Transverse colon (tissue), 4 donors: Measurements from ENCODE around the gene ZDHHC14. TPM values are rescaled to one million over a fixed set of nuclear protein-coding genes. Genes with fewer than 3 reads are reported as not detected.
"Not testable (repeated sequence)": the region's sequence is repeated elsewhere in the genome, so short reads cannot be mapped to it uniquely, and the experiment has no call there.

Experiments used
- DNase-seq: peaks from one replicate; pipeline ENCODE4 v3.0.0-alpha.2; 2019
- H3K27ac ChIP-seq, 4 donors: fragments of 200-600 bp; sonication (generic); 2 replicates each; pipeline ENCODE4 v1.5.1; 2016 to 2018; ENCODE audit warnings: inconsistent platforms in 4 of 4
- H3K27me3 ChIP-seq: fragments of 200-600 bp; sonication (generic); 2 replicates; pipeline ENCODE4 v1.5.1; 2017; ENCODE audit warnings: inconsistent platforms
- H3K36me3 ChIP-seq, 4 donors: fragments of 200-600 bp; sonication (generic); 2 replicates each; pipeline ENCODE4 v1.5.1; 2017 to 2019; ENCODE audit warnings: inconsistent platforms in 4 of 4
- H3K4me1 ChIP-seq, 4 donors: fragments of 200-600 bp; sonication (generic); 2 replicates each; pipeline ENCODE4 v1.5.1; 2017 to 2020; ENCODE audit warnings: inconsistent platforms in 4 of 4
- H3K4me3 ChIP-seq, 4 donors: fragments of 200-600 bp; sonication (generic); 1 replicate in 1 of 4; 2 replicates in 3 of 4; pipeline versions ENCODE4 v1.5.1 to v1.6.1; 2017 to 2019; ENCODE audit warnings: inconsistent platforms in 4 of 4
- H3K9me3 ChIP-seq, 2 donors: fragments of 200-600 bp; sonication (generic); 2 replicates each; pipeline ENCODE4 v1.5.1; 2017 to 2019; ENCODE audit warnings: inconsistent platforms in 2 of 2
- EP300 ChIP-seq: sonication (generic); formaldehyde crosslinking; IDR thresholded peaks from one replicate; pipeline ENCODE4 v1.6.1; 2017; ENCODE audit warnings: antibody characterized with exemption, low read depth
- POLR2A ChIP-seq: fragments of 450-650 bp; IDR thresholded peaks from one replicate; pipeline ENCODE4 v1.6.1; 2016; ENCODE audit warnings: antibody characterized with exemption, mild to moderate bottlenecking, moderate library complexity
- POLR2AphosphoS5 ChIP-seq, 3 donors: sonication (generic); formaldehyde crosslinking; IDR thresholded peaks; one replicate each; pipeline ENCODE4 v1.6.1; 2016; ENCODE audit warnings: antibody characterized with exemption in 3 of 3
- WGBS, 2 donors: methylation state at CpG; one replicate each; pipeline ENCODE4 v1.1.5; 2018; ENCODE audit warnings: low coverage in 1 of 2; 5-methylcytosine and 5-hydroxymethylcytosine counted together
- in situ Hi-C, 4 donors: fragments of 200-750 bp; cut with MboI; loops; one replicate each; pipeline versions ENCODE4 v1.15.0 to v1.15.1; 2017; ENCODE audit warnings: low sequenced_read_pairs in 3 of 4, low pct_ligation_motif_present in 1 of 4, low pct_unique_long_range_greater_than_20kb in 1 of 4
- intact Hi-C: fragments of 100-400 bp; cut with DNase I; formaldehyde crosslinking; loops from one replicate; pipeline ENCODE4 v1.15.1; 2023; ENCODE audit warnings: low total_unique reads
- total RNA-seq, 4 donors: library from RNA; depleted of rRNA; stranded (reverse); fragments of >200 nt; gene quantifications; one replicate each; pipeline ENCODE4 v1.1.0, GENCODE V29; 2016
- TF ChIP-seq, protein P1 (sequence below), 5 experiments: fragments of 200-600 bp in 3 of 5; fragments of 450-650 bp in 2 of 5; sonication (generic) in 3 of 5; IDR thresholded peaks; 1 replicate in 2 of 5; 2 replicates in 3 of 5; pipeline ENCODE4 v1.5.1; 2016 to 2017; ENCODE audit warnings: antibody characterized with exemption in 5 of 5, inconsistent platforms in 3 of 5, mild to moderate bottlenecking in 2 of 5, moderate library complexity in 1 of 5

The ZDHHC14 gene
- total RNA-seq, 4 donors from 2014 or later = 10.2 to 16.5 (median 12.5) TPM

DNA sequence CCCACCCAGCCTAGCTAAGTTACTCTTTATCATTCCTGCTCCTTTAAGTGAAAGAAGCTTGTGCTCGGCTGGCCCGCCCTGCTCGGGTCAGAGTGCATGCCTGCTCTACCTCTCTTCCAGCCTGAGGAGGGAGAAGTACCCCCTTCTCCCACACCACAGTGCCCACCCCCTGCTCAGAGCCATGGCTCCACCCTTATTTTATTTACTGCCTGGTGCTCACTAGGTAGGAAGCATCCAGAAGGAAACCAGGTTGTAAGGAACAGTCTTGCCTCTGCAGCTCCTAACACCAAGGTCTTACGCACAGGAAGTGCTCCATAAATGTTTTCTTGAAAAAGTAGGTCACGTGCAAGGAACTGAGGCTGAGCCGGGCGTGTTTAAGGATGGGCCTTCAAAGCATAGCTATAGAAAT is 336.4 kb downstream of the ZDHHC14 start:
- peak; percentile 58 for DNase-seq
- H3K4me1 ChIP-seq = peaks cover 7 to 29% (median 17%) of the 10 kb centered on the region in 4 donors
- 27 to 45% methylated on average over 6 to 7 of the region's 7 CpGs for WGBS, 2 donors
- H3K27ac ChIP-seq = peak overlapping the region; percentile 39 to 73 (median 50)
- TF ChIP-seq, protein P1, sequence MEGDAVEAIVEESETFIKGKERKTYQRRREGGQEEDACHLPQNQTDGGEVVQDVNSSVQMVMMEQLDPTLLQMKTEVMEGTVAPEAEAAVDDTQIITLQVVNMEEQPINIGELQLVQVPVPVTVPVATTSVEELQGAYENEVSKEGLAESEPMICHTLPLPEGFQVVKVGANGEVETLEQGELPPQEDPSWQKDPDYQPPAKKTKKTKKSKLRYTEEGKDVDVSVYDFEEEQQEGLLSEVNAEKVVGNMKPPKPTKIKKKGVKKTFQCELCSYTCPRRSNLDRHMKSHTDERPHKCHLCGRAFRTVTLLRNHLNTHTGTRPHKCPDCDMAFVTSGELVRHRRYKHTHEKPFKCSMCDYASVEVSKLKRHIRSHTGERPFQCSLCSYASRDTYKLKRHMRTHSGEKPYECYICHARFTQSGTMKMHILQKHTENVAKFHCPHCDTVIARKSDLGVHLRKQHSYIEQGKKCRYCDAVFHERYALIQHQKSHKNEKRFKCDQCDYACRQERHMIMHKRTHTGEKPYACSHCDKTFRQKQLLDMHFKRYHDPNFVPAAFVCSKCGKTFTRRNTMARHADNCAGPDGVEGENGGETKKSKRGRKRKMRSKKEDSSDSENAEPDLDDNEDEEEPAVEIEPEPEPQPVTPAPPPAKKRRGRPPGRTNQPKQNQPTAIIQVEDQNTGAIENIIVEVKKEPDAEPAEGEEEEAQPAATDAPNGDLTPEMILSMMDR (IDR thresholded peaks at IDR 0.05) = no peak
- TF ChIP-seq POLR2AphosphoS5 (IDR thresholded peaks at IDR 0.05) (peak in 1 of 3 donors; percentile 7), EP300 (no peak), POLR2A (no peak)
- H3K27me3 ChIP-seq = no peaks in the 10 kb centered on the region
- no peaks in the 10 kb centered on the region for H3K36me3 ChIP-seq
- no peak overlapping the region for H3K4me3 ChIP-seq
- intact Hi-C loops (no loop called here), in situ Hi-C loops (no loop called here)
- H3K9me3 ChIP-seq = no peaks in the 10 kb centered on the region

GRCh38 chr6:157718503-157719187 is 337.7 kb downstream of the ZDHHC14 start:
- DNase-seq = no peak
- 81 to 91% methylated on average over 3 to 7 of the region's 7 CpGs for WGBS, 2 donors
- H3K27me3 ChIP-seq = no peaks in the 10 kb centered on the region
- H3K4me1 ChIP-seq = peaks cover 7 to 29% (median 17%) of the 10 kb centered on the region in 4 donors
- H3K9me3 ChIP-seq = no peaks in the 10 kb centered on the region
- no peak for TF ChIP-seq POLR2A
- TF ChIP-seq POLR2AphosphoS5 (IDR thresholded peaks at IDR 0.05) = no peak
- TF ChIP-seq EP300 = no peak
- TF ChIP-seq, protein P1 (IDR thresholded peaks at IDR 0.05) = no peak
- intact Hi-C loops (no loop called here), in situ Hi-C loops (no loop called here)
- no peaks in the 10 kb centered on the region for H3K36me3 ChIP-seq
- no peak overlapping the region for H3K27ac ChIP-seq
- H3K4me3 ChIP-seq = no peak overlapping the region

DNA sequence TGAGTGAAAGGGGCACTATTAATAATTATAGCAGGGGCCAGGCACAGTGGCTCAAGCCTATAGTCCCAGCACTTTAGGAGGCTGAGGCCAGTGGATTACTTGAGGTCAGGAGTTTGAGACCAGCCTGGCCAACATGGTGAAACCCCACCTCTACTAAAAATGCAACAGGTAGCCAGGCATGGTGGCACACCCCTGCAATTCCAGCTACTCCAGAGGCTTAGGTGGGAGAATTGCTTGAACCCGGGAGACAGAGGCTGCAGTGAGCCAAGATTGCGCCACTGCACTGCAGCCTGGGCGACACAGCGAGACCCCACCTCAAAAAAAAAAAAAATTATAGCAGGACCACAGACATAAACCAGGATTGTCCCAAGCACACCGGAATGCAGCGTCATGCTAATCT is 340.0 kb downstream of the ZDHHC14 start:
- H3K9me3 ChIP-seq, H3K27me3 ChIP-seq, intact Hi-C loops, H3K4me3 ChIP-seq, DNase-seq, in situ Hi-C loops, H3K36me3 ChIP-seq, H3K27ac ChIP-seq: not testable (repeated sequence)
- H3K4me1 ChIP-seq = peaks cover 3 to 18% (median 10%) of the 10 kb centered on the region in 4 donors
- 80 to 92% methylated on average over 2 to 6 of the region's 6 CpGs for WGBS, 2 donors

- Histone ChIP-seq H3K27ac (no peak overlapping the region), H3K36me3 (no peaks in the 10 kb centered on the region), H3K9me3 (peaks cover 0 to 4% of the 10 kb centered on the region in 2 donors), H3K27me3 (no peaks in the 10 kb centered on the region), H3K4me1 (peaks cover 0 to 14% (median 8%) of the 10 kb centered on the region in 4 donors), H3K4me3 (no peak overlapping the region)
- WGBS, 2 donors = 97% methylated on average over 18 of the region's 18 CpGs; no CpG with 5 or more reads in 1 of the 2 donors
- DNase-seq = no peak
- intact Hi-C loops = no loop called here
- TF ChIP-seq EP300 (no peak), POLR2A (no peak)
- TF ChIP-seq, protein P1 (IDR thresholded peaks at IDR 0.05) = no peak
- in situ Hi-C loops = no loop called here
These were observed 340.4 kb downstream of the ZDHHC14 start for GRCh38 chr6:157721426-157721825.
